BLaER1 treated with 17β-estradiol and CSF1 and Interleukin-3, amounts not matched to agents 10 nM and 100 nM (cell line): ENCODE measurements around the gene RAB9B.
"Not testable (repeated sequence)": the region's sequence is repeated elsewhere in the genome, so short reads cannot be mapped to it uniquely, and the experiment has no call there.

ENCODE experiments used
- H3K27ac ChIP-seq, 11 experiments: shearing (Covaris generic); formaldehyde crosslinking; 2 replicates each; pipeline ENCODE4 v1.8.1; 2022
- H3K27me3 ChIP-seq, 11 experiments: shearing (Covaris generic); formaldehyde crosslinking; 2 replicates each; pipeline ENCODE4 v1.8.1; 2022
- H3K36me3 ChIP-seq, 11 experiments: shearing (Covaris generic); formaldehyde crosslinking; 2 replicates each; pipeline ENCODE4 v1.8.1; 2022
- H3K4me1 ChIP-seq, 10 experiments: shearing (Covaris generic); formaldehyde crosslinking; 2 replicates each; pipeline ENCODE4 v1.8.1; 2022
- H3K4me2 ChIP-seq, 11 experiments: shearing (Covaris generic); formaldehyde crosslinking; 2 replicates each; pipeline ENCODE4 v1.8.1; 2022
- H3K4me3 ChIP-seq, 10 experiments: shearing (Covaris generic); formaldehyde crosslinking; 2 replicates each; pipeline ENCODE4 v1.8.1; 2022
- H3K9ac ChIP-seq, 11 experiments: shearing (Covaris generic); formaldehyde crosslinking; 2 replicates each; pipeline ENCODE4 v1.8.1; 2022
- H3K9me3 ChIP-seq, 11 experiments: shearing (Covaris generic); formaldehyde crosslinking; replicated peaks in 1 of 11; 2 replicates each; pipeline ENCODE4 v1.8.1; 2022
- H4K20me1 ChIP-seq, 11 experiments: shearing (Covaris generic); formaldehyde crosslinking; 2 replicates each; pipeline ENCODE4 v1.8.1; 2022
- Cebpa-rat ChIP-seq, 11 experiments: shearing (Covaris generic); IDR thresholded peaks; 2 replicates each; pipeline ENCODE4 v1.8.1; 2022

Gene RAB9B

GRCh38 chrX:103847174-103847870, 15.3 kb upstream of the RAB9B start:
- H3K9me3 ChIP-seq = peaks cover 0 to 5% (median 0%) of the 10 kb centered on the region in 11 experiments; a peak in 2 of 22 replicates
- TF ChIP-seq Cebpa-rat (IDR thresholded peaks at IDR 0.05) = peak in 3 of 11 experiments; percentile 14 to 53 (median 51); a peak in 2 of 22 replicates
- H3K27ac ChIP-seq = no peak overlapping the region
- H3K27me3 ChIP-seq = no peaks in the 10 kb centered on the region
- no peak overlapping the region for H3K4me2 ChIP-seq
- H3K4me1 ChIP-seq = peaks cover 0 to 7% (median 0%) of the 10 kb centered on the region in 10 experiments; a peak in 2 of 20 replicates
- H3K9ac ChIP-seq = no peak overlapping the region
- no peaks in the 10 kb centered on the region for H3K36me3 ChIP-seq
- H3K4me3 ChIP-seq = no peak overlapping the region
- no peaks in the 10 kb centered on the region for H4K20me1 ChIP-seq

- Histone ChIP-seq H3K4me2 (no peak overlapping the region), H3K4me3 (no peak overlapping the region), H3K9me3 (peaks cover 0 to 4% (median 0%) of the 10 kb centered on the region in 11 experiments; a peak in 2 of 22 replicates), H3K4me1 (peaks cover 0 to 7% (median 0%) of the 10 kb centered on the region in 10 experiments; a peak in 2 of 20 replicates), H4K20me1 (no peaks in the 10 kb centered on the region), H3K9ac (no peak overlapping the region), H3K27me3 (no peaks in the 10 kb centered on the region), H3K27ac (no peak overlapping the region), H3K36me3 (no peaks in the 10 kb centered on the region)
- no peak for TF ChIP-seq Cebpa-rat (IDR thresholded peaks at IDR 0.05)
Observed at GRCh38 chrX:103846386-103846785, 14.3 kb upstream of the RAB9B start.

GRCh38 chrX:103845165-103845653, 13.2 kb upstream of the RAB9B start:
- Histone ChIP-seq H3K36me3 (no peaks in the 10 kb centered on the region), H3K4me2 (no peak overlapping the region), H3K9ac (no peak overlapping the region), H3K27ac (no peak overlapping the region), H3K27me3 (no peaks in the 10 kb centered on the region), H3K4me1 (peaks cover 0 to 7% (median 0%) of the 10 kb centered on the region in 10 experiments; a peak in 2 of 20 replicates), H3K9me3 (no peaks in the 10 kb centered on the region), H3K4me3 (no peak overlapping the region), H4K20me1 (no peaks in the 10 kb centered on the region)
- no peak for TF ChIP-seq Cebpa-rat (IDR thresholded peaks at IDR 0.05)

DNA sequence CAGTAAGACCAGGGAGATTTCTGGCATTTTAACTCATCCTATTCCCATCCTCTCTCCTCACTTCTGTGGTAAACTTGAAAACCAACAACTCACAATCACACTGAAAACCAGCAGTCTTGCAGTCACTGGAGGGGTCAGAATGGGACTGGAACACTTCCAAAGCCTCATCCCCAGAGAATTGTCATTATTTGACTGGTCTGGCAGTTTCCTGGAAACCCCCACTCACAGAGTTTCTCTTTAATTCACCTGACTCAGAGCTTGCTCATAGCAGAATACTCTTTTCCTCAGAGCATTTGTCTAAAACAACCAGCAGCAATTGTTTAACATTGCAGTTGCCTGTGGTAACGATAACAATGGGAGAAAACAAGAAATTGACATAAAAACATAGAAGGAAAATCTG, 7.3 kb upstream of the RAB9B start:
- TF ChIP-seq Cebpa-rat (IDR thresholded peaks at IDR 0.05) = no peak
- Histone ChIP-seq H3K9me3 (no peaks in the 10 kb centered on the region; a peak in 1 of 22 replicates), H3K4me1 (no peaks in the 10 kb centered on the region), H3K36me3 (no peaks in the 10 kb centered on the region), H3K4me3 (no peak overlapping the region), H3K9ac (no peak overlapping the region), H3K4me2 (no peak overlapping the region), H4K20me1 (no peaks in the 10 kb centered on the region), H3K27me3 (no peaks in the 10 kb centered on the region), H3K27ac (no peak overlapping the region)

DNA sequence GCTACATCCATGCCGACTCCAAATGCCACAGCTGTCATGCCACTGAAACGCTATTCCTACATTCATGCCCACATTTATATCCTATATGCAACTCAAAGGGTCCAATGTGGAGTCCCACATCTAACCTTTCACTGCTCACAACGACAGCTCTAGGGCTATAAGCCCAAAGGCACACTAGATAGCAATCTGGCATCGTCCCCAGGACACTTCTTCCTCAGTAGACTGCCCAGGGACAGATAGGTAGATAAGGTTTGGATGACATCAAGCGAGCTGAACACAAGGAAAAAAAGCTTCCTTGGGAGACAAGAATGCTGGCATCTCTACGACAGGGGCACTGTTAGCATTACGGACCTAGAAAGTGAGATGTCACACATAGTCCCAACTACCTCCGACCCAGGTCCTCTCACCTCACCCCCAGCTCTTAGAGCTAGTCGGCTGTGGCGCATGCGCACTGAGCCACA, 685 bp downstream of the RAB9B start:
- peak overlapping the region; percentile 58 to 75 (median 65) for H3K4me3 ChIP-seq

GRCh38 chrX:103830848-103831247, 1.2 kb downstream of the RAB9B start:
- no peak for TF ChIP-seq Cebpa-rat (IDR thresholded peaks at IDR 0.05)
- Histone ChIP-seq H3K27me3 (no peaks in the 10 kb centered on the region), H3K4me3 (no peak overlapping the region), H3K4me2 (0 out of 22 replicates have a peak overlapping the region, but pooled peaks of 1 of the 11 experiments have one; percentile 75), H3K4me1 (peaks cover 0 to 4% (median 0%) of the 10 kb centered on the region in 10 experiments; a peak in 2 of 20 replicates), H4K20me1 (no peaks in the 10 kb centered on the region), H3K9me3 (peaks cover 0 to 6% (median 0%) of the 10 kb centered on the region in 11 experiments; a peak in 1 of 22 replicates), H3K27ac (no peak overlapping the region), H3K36me3 (no peaks in the 10 kb centered on the region), H3K9ac (no peak overlapping the region)

More for the DNA sequence above, 685 bp downstream of the RAB9B start:
- Histone ChIP-seq H3K36me3 (no peaks in the 10 kb centered on the region), H3K4me1 (peaks cover 0 to 4% (median 0%) of the 10 kb centered on the region in 10 experiments; a peak in 2 of 20 replicates), H3K27me3 (no peaks in the 10 kb centered on the region), H3K9ac (peak overlapping the region; percentile 53 to 76 (median 64); a peak in 15 of 22 replicates), H3K4me2 (peak overlapping the region; percentile 63 to 83 (median 76)), H4K20me1 (no peaks in the 10 kb centered on the region), H3K27ac (peak overlapping the region in 1 of 11 experiments; percentile 26; a peak in 1 of 22 replicates), H3K9me3 (peaks cover 0 to 6% (median 0%) of the 10 kb centered on the region in 11 experiments; a peak in 1 of 22 replicates)
- TF ChIP-seq Cebpa-rat (IDR thresholded peaks at IDR 0.05) = no peak

GRCh38 chrX:103828529-103828928, 3.5 kb downstream of the RAB9B start:
- no peaks in the 10 kb centered on the region for H3K27me3 ChIP-seq
- H3K9me3 ChIP-seq = peaks cover 0 to 6% (median 0%) of the 10 kb centered on the region in 11 experiments; a peak in 1 of 22 replicates
- H3K27ac ChIP-seq = no peak overlapping the region
- H3K4me2 ChIP-seq = no peak overlapping the region
- H3K9ac ChIP-seq = no peak overlapping the region
- no peak for TF ChIP-seq Cebpa-rat (IDR thresholded peaks at IDR 0.05)
- peaks cover 0 to 4% (median 0%) of the 10 kb centered on the region in 10 experiments; a peak in 2 of 20 replicates for H3K4me1 ChIP-seq
- H4K20me1 ChIP-seq = no peaks in the 10 kb centered on the region
- H3K4me3 ChIP-seq = no peak overlapping the region
- no peaks in the 10 kb centered on the region for H3K36me3 ChIP-seq

GRCh38 chrX:103825881-103826280, 6.2 kb downstream of the RAB9B start:
- Histone ChIP-seq H3K9ac (no peak overlapping the region), H3K9me3 (no peaks in the 10 kb centered on the region), H3K4me3 (no peak overlapping the region), H3K27ac (no peak overlapping the region), H3K4me1 (no peaks in the 10 kb centered on the region), H3K36me3 (no peaks in the 10 kb centered on the region), H3K27me3 (no peaks in the 10 kb centered on the region), H4K20me1 (no peaks in the 10 kb centered on the region), H3K4me2 (no peak overlapping the region)
- TF ChIP-seq Cebpa-rat (IDR thresholded peaks at IDR 0.05) = no peak

GRCh38 chrX:103823591-103823990, 8.5 kb downstream of the RAB9B start:
- Histone ChIP-seq H3K4me3 (no peak overlapping the region), H3K27me3 (no peaks in the 10 kb centered on the region), H3K36me3 (no peaks in the 10 kb centered on the region), H3K9ac (no peak overlapping the region), H3K9me3 (no peaks in the 10 kb centered on the region), H3K27ac (no peak overlapping the region), H4K20me1 (no peaks in the 10 kb centered on the region), H3K4me1 (no peaks in the 10 kb centered on the region), H3K4me2 (no peak overlapping the region)
- no peak for TF ChIP-seq Cebpa-rat (IDR thresholded peaks at IDR 0.05)

DNA sequence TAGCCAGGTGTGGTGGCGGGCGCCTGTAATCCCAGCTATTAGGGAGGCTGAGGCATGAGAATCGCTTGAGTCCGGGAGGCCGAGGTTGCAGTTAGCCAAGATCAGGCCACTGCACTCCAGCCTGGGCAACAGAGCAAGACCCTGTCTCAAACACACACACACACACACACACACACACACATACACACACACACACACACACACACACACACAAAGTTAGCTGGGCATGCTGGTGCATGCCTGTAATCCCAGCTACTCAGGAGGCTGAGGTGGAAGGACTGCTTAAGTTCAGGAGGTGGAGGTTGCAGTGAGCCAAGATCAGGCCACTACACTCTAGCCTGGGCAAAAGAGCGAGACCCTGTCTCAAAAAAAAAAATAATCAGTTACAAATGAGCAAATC, 11.3 kb downstream of the RAB9B start:
- H3K4me2 ChIP-seq, H3K4me1 ChIP-seq, H4K20me1 ChIP-seq, H3K4me3 ChIP-seq, H3K27ac ChIP-seq, H3K27me3 ChIP-seq, H3K9me3 ChIP-seq, H3K9ac ChIP-seq, H3K36me3 ChIP-seq: not testable (repeated sequence)
